ENCODE results near the gene DAG1. TPM values are rescaled to one million over a fixed set of nuclear protein-coding genes. Genes with fewer than 3 reads are reported as not detected.
A peak's percentile ranks its signal among the peaks of the same experiment; 100 is the strongest.

DAG1 gene
- total RNA-seq (2014; rRNA removed; shearing (Covaris generic)) = 152 and 167 TPM in 2 replicates
- polyA plus RNA-seq (2016; fragmentation: Nextera tagmentation; extraction: Ambion mirVana) = 29.6 and 29.9 TPM in 2 replicates
- long read RNA-seq, partial matches to known transcripts = 0 of 6 reads
- long read RNA-seq, other reads (novel, unspliced or antisense) = 6 of 6 reads

DNA sequence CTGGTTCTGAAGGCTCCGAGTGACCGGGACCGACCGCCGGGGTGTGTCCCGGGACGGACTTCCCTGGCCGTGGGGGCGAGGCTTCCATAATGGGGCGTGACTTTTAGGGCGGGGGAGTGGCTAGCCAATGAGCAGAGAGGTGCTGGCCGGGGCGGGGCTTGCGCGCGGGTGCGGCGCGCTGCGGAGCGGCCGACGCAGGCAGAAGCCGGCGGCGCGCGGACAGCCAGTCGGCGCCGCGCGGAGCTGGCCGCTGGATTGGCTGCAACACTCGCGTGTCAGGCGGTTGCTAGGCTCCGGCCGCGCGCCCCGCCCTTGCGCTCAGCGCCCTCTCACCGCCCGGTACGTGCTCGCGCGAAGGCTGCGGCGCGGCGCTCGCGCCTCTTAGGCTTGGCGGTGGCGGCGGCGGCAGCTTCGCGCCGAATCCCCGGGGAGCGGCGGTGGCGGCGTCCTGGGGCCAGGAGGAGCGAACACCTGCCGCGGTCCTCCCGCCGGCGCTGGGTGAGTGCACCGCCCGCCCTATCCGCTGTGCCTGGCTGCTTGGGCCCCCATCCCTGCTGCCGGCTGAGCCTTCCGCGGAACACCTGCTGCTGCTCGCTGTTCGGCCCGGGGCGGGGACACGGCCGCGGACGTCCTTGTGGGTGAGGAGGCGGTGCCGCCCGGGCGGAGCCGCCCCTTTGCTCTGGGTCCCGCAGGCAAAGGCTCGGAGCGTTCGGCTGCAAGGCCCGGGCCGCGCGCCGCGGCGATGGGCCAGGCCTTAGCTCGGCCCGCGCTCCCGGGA, at the start of gene DAG1:
Gene DAG1, plus strand, starts transcription at position 332 of the 778 bp plus-strand sequence. CDS start 40,268 bp downstream, outside the sequence.
- Mint-ChIP-seq H3K36me3 (ENCODE audit: low read depth) (peaks cover 29% of the 10 kb centered on the region), H3K27ac (peak within 1 kb of the TSS; percentile 99), H3K4me1 (peaks cover 24% of the 10 kb centered on the region), H3K27me3 (ENCODE audit: insufficient read depth, low read depth, poor library complexity) (peaks cover 22% of the 10 kb centered on the region), H3K4me3 (peak within 1 kb of the TSS; percentile 93), H3K9me3 (no peaks in the 10 kb centered on the region)
- H3F3A ChIP-seq (replicated peaks; ENCODE audit: low read depth) = peaks cover 14% of the 10 kb centered on the region
- H3K27me3 ChIP-seq (ENCODE audit: insufficient read depth) = no peaks in the 10 kb centered on the region
- ATAC-seq = peak; percentile 83
- peaks cover 46% of the 10 kb centered on the region for H3K79me2 ChIP-seq (replicated peaks; ENCODE audit: insufficient read depth)
- TF ChIP-seq, protein P1, sequence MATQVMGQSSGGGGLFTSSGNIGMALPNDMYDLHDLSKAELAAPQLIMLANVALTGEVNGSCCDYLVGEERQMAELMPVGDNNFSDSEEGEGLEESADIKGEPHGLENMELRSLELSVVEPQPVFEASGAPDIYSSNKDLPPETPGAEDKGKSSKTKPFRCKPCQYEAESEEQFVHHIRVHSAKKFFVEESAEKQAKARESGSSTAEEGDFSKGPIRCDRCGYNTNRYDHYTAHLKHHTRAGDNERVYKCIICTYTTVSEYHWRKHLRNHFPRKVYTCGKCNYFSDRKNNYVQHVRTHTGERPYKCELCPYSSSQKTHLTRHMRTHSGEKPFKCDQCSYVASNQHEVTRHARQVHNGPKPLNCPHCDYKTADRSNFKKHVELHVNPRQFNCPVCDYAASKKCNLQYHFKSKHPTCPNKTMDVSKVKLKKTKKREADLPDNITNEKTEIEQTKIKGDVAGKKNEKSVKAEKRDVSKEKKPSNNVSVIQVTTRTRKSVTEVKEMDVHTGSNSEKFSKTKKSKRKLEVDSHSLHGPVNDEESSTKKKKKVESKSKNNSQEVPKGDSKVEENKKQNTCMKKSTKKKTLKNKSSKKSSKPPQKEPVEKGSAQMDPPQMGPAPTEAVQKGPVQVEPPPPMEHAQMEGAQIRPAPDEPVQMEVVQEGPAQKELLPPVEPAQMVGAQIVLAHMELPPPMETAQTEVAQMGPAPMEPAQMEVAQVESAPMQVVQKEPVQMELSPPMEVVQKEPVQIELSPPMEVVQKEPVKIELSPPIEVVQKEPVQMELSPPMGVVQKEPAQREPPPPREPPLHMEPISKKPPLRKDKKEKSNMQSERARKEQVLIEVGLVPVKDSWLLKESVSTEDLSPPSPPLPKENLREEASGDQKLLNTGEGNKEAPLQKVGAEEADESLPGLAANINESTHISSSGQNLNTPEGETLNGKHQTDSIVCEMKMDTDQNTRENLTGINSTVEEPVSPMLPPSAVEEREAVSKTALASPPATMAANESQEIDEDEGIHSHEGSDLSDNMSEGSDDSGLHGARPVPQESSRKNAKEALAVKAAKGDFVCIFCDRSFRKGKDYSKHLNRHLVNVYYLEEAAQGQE (IDR thresholded peaks at IDR 0.05; ENCODE audit: unreplicated experiment) = no peak
- TF ChIP-seq, protein P2, sequence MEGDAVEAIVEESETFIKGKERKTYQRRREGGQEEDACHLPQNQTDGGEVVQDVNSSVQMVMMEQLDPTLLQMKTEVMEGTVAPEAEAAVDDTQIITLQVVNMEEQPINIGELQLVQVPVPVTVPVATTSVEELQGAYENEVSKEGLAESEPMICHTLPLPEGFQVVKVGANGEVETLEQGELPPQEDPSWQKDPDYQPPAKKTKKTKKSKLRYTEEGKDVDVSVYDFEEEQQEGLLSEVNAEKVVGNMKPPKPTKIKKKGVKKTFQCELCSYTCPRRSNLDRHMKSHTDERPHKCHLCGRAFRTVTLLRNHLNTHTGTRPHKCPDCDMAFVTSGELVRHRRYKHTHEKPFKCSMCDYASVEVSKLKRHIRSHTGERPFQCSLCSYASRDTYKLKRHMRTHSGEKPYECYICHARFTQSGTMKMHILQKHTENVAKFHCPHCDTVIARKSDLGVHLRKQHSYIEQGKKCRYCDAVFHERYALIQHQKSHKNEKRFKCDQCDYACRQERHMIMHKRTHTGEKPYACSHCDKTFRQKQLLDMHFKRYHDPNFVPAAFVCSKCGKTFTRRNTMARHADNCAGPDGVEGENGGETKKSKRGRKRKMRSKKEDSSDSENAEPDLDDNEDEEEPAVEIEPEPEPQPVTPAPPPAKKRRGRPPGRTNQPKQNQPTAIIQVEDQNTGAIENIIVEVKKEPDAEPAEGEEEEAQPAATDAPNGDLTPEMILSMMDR (conservative IDR thresholded peaks at IDR 0.05; ENCODE audit: low read depth in 2 of 2) = no peak
- TF ChIP-seq POLR2AphosphoS5 (IDR thresholded peaks at IDR 0.05; ENCODE audit: low read depth) = peak; percentile 69
- TF ChIP-seq ZNF114 (CRISPR knock-in tag; IDR thresholded peaks at IDR 0.05) = no peak
- TF ChIP-seq EZH2 (IDR thresholded peaks at IDR 0.05; ENCODE audit: low read depth, unreplicated experiment) = no peak
- no peak for TF ChIP-seq ZNF331 (CRISPR knock-in tag; IDR thresholded peaks at IDR 0.05; ENCODE audit: low read depth)
- no peak for TF ChIP-seq JUNB (IDR thresholded peaks at IDR 0.05; ENCODE audit: unreplicated experiment)
- TF ChIP-seq NANOG (IDR thresholded peaks at IDR 0.05; ENCODE audit: borderline replicate concordance) = no peak
- peak; percentile 7; the same call in 1 of the 2 replicates for TF ChIP-seq CREB1 (CRISPR knock-in tag; IDR thresholded peaks at IDR 0.05; ENCODE audit: low read depth)
- TF ChIP-seq STAT1 (IDR thresholded peaks at IDR 0.05; ENCODE audit: unreplicated experiment) = no peak
- peak; percentile 97 for DNase-seq (ENCODE audit: low spot score)
- H3K4me1 ChIP-seq (ENCODE audit: insufficient read depth) = peaks cover 25% of the 10 kb centered on the region
- H3K36me3 ChIP-seq (ENCODE audit: insufficient read depth) = no peaks in the 10 kb centered on the region
- H3K4me2 ChIP-seq = peak within 1 kb of the TSS; percentile 83
- peak within 1 kb of the TSS; percentile 99 for H3K27ac ChIP-seq (ENCODE audit: low read depth)
- peaks cover 7% of the 10 kb centered on the region for H4K20me1 ChIP-seq (replicated peaks; ENCODE audit: insufficient read depth)
- H3K4me3 ChIP-seq = peak within 1 kb of the TSS; percentile 70
- no peaks in the 10 kb centered on the region for H3K9me2 ChIP-seq (ENCODE audit: insufficient read depth)
- H2AFZ ChIP-seq = 0 out of 2 replicates have a peak within 1 kb of the TSS, but pooled peaks have one; percentile 9
